Activated CD4-positive, alpha-beta T cell treated with anti-CD3 and anti-CD28 coated beads for 48 hours (primary cell): ENCODE data around the gene TMEM132A.

ENCODE experiments used
- DNase-seq: peaks from one replicate; pipeline ENCODE4 v3.0.0-alpha.2; 2020

Gene TMEM132A

GRCh38 chr11:60941371-60942119 lies 17.3 kb downstream of the TMEM132A start:
- DNase-seq, result no peak

GRCh38 chr11:60942219-60942618 lies 18.0 kb downstream of the TMEM132A start:
- no peak for DNase-seq

GRCh38 chr11:60942970-60943565 lies 18.8 kb downstream of the TMEM132A start:
- DNase-seq, result no peak

- DNase-seq, result no peak
Observed at GRCh38 chr11:60944490-60945294, 20.4 kb downstream of the TMEM132A start.

GRCh38 chr11:60945295-60945667 lies 21.0 kb downstream of the TMEM132A start:
- DNase-seq, result no peak

- no peak for DNase-seq
Observed at GRCh38 chr11:60946601-60947264, 22.5 kb downstream of the TMEM132A start.

GRCh38 chr11:60947700-60948099 lies 23.4 kb downstream of the TMEM132A start:
- no peak for DNase-seq

- no peak for DNase-seq
Observed at GRCh38 chr11:60948250-60948649, 24.0 kb downstream of the TMEM132A start.

- DNase-seq, result no peak
Observed at GRCh38 chr11:60950024-60950423, 25.8 kb downstream of the TMEM132A start.

- peak; percentile 44 for DNase-seq
Observed at GRCh38 chr11:60950933-60951605, 26.8 kb downstream of the TMEM132A start.

GRCh38 chr11:60951606-60951903 lies 27.3 kb downstream of the TMEM132A start:
- no peak for DNase-seq

- DNase-seq, result peak; percentile 47
Observed at GRCh38 chr11:60951904-60952741, 27.9 kb downstream of the TMEM132A start, which contains the start of gene SLC15A3. TSS of gene SLC15A3 (minus strand) at chr11:60952176. CDS start at chr11:60951551, 625 bp downstream.

- DNase-seq, result no peak
Observed at GRCh38 chr11:60952742-60953170, 28.5 kb downstream of the TMEM132A start.

GRCh38 chr11:60953781-60954180 lies 29.5 kb downstream of the TMEM132A start:
- DNase-seq, result no peak

- no peak for DNase-seq
Observed at GRCh38 chr11:60954421-60954820, 30.2 kb downstream of the TMEM132A start.

GRCh38 chr11:60955571-60955970 lies 31.3 kb downstream of the TMEM132A start:
- DNase-seq, result no peak

- DNase-seq, result no peak
Observed at GRCh38 chr11:60957188-60957587, 32.9 kb downstream of the TMEM132A start.

- DNase-seq, result no peak
Observed at GRCh38 chr11:60959431-60959830, 35.2 kb downstream of the TMEM132A start.

GRCh38 chr11:60960405-60960804 lies 36.1 kb downstream of the TMEM132A start:
- DNase-seq, result no peak

- no peak for DNase-seq
Observed at GRCh38 chr11:60964801-60965200, 40.5 kb downstream of the TMEM132A start.

- no peak for DNase-seq
Observed at GRCh38 chr11:60966890-60967289, 42.6 kb downstream of the TMEM132A start.

GRCh38 chr11:60968223-60968622 lies 44.0 kb downstream of the TMEM132A start:
- DNase-seq, result no peak
